MM.1S (cell line): ENCODE data around the gene ACTR2.

ENCODE experiments used
- DNase-seq: peaks from one replicate; pipeline ENCODE4 v3.0.0-alpha.2; 2015
- H2AFZ ChIP-seq: fragments of 300-600 bp; sonication (generic); 2 replicates; pipeline ENCODE4 v1.6.0; 2016; ENCODE audit warnings: antibody characterized with exemption, low read length
- H3F3A ChIP-seq: fragments of 300-600 bp; sonication (generic); 2 replicates; pipeline ENCODE4 v1.6.1; 2016; ENCODE audit warnings: mild to moderate bottlenecking, antibody characterized with exemption, low read length, moderate library complexity, mixed read lengths; ENCODE audit not compliant: insufficient read depth
- H3K27ac ChIP-seq: fragments of 300-600 bp; sonication (generic); 2 replicates; pipeline ENCODE4 v1.5.1; 2016; ENCODE audit warnings: mild to moderate bottlenecking, low read length
- H3K27me3 ChIP-seq: fragments of 300-600 bp; sonication (generic); replicated peaks from 2 replicates; pipeline ENCODE4 v1.6.0; 2016; ENCODE audit warnings: low read length; ENCODE audit not compliant: insufficient read depth
- H3K36me3 ChIP-seq: fragments of 300-600 bp; sonication (generic); replicated peaks from 2 replicates; pipeline ENCODE4 v1.6.1; 2016; ENCODE audit warnings: mild to moderate bottlenecking, low read length, mixed read lengths; ENCODE audit not compliant: insufficient read depth
- H3K4me1 ChIP-seq: fragments of 300-600 bp; sonication (generic); 2 replicates; pipeline ENCODE4 v1.6.1; 2016; ENCODE audit warnings: low read length, mixed read lengths
- H3K4me2 ChIP-seq: fragments of 300-600 bp; sonication (generic); 2 replicates; pipeline ENCODE4 v1.6.0; 2016; ENCODE audit warnings: low read depth, low read length
- H3K4me3 ChIP-seq: fragments of 300-600 bp; sonication (generic); 2 replicates; pipeline ENCODE4 v1.5.1; 2016; ENCODE audit warnings: low read length, mixed read lengths
- H3K79me2 ChIP-seq: fragments of 300-600 bp; sonication (generic); 2 replicates; pipeline ENCODE4 v1.6.1; 2016; ENCODE audit warnings: mixed run types, low read length, mixed read lengths
- H3K9ac ChIP-seq: fragments of 300-600 bp; sonication (generic); 2 replicates; pipeline ENCODE4 v1.6.1; 2016; ENCODE audit warnings: low read length, mixed read lengths
- H3K9me2 ChIP-seq: fragments of 300-600 bp; sonication (generic); replicated peaks from 2 replicates; pipeline ENCODE4 v1.6.1; 2016; ENCODE audit warnings: mild to moderate bottlenecking, low read length, mixed read lengths; ENCODE audit not compliant: insufficient read depth
- H3K9me3 ChIP-seq: fragments of 300-600 bp; sonication (generic); replicated peaks from 2 replicates; pipeline ENCODE4 v1.6.1; 2016; ENCODE audit warnings: mild to moderate bottlenecking, low read length, mixed read lengths; ENCODE audit not compliant: insufficient read depth
- H4K20me1 ChIP-seq: fragments of 300-600 bp; sonication (generic); 2 replicates; pipeline ENCODE4 v1.6.1; 2016; ENCODE audit warnings: mild to moderate bottlenecking, low read length, moderate library complexity, mixed read lengths; ENCODE audit not compliant: insufficient read depth
- CTCF ChIP-seq: fragments of 300-600 bp; sonication (generic); IDR thresholded peaks from 2 replicates; pipeline ENCODE4 v1.5.1; 2016; ENCODE audit warnings: antibody characterized with exemption, low read length, mixed read lengths
- EZH2 ChIP-seq: fragments of 300-600 bp; sonication (generic); optimal IDR thresholded peaks from 2 replicates; pipeline ENCODE3; 2017; ENCODE audit warnings: low read depth, mild to moderate bottlenecking, antibody characterized with exemption, low read length, mixed read lengths
- EZH2phosphoT487 ChIP-seq: fragments of 300-600 bp; sonication (generic); IDR thresholded peaks from 2 replicates; pipeline ENCODE4 v1.6.1; 2018; ENCODE audit warnings: antibody characterized with exemption, low read length

ACTR2 gene

DNA sequence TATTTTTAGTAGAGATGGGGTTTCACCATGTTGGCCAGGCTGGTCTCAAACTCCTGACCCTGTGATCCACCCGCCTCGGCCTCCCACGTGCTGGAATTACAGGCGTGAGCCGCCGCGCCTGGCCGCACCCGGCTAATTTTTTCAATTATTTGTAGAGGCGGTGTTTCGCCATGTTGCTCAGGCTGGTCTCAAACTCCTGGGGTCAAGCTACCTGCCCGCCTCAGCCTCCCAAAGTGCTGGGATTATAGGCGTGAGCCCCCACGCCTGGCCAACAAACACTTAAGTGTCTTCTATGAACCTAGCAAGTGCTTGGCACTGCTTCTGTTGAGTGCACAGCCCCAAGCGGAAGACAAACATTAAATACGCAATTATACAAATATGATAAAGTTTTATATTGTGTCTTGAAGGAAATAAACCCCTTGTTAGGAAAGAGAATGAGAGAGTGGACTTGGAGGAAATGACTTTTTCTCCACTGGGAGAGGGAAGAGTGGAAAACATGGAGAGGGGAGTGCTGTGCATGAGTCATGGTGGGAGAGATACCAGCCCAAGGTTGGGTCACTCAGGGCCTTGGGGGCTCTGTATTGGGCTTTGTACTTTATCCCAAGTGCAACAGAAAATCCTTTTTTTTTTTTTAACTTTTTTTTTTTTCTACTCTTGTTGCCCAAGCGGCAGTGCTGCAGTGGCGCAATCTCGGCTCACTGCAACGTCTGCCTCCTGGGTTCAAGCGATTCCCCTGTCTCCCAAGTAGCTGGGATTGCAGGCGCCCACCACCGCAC, 41.4 kb upstream of the ACTR2 start:
- no peaks in the 10 kb centered on the region for H3K9me2 ChIP-seq
- H3K4me2 ChIP-seq: no peak overlapping the region
- H3K4me3 ChIP-seq: no peak overlapping the region
- H3K79me2 ChIP-seq: no peaks in the 10 kb centered on the region
- H3F3A ChIP-seq: no peaks in the 10 kb centered on the region
- H3K9ac ChIP-seq: no peak overlapping the region
- no peak for DNase-seq
- no peak overlapping the region for H2AFZ ChIP-seq
- H3K4me1 ChIP-seq: no peaks in the 10 kb centered on the region; the same call in 1 of the 2 replicates
- H3K9me3 ChIP-seq: no peaks in the 10 kb centered on the region
- H3K27me3 ChIP-seq: no peaks in the 10 kb centered on the region
- H3K36me3 ChIP-seq: no peaks in the 10 kb centered on the region
- TF ChIP-seq EZH2phosphoT487 (no peak), CTCF (no peak), EZH2 (no peak)
- no peaks in the 10 kb centered on the region for H4K20me1 ChIP-seq
- no peak overlapping the region for H3K27ac ChIP-seq

- Histone ChIP-seq H3K4me3 (no peak overlapping the region), H3K36me3 (no peaks in the 10 kb centered on the region), H3K4me2 (0 out of 2 replicates have a peak overlapping the region, but pooled peaks have one; percentile 25), H3K4me1 (no peaks in the 10 kb centered on the region; the same call in 1 of the 2 replicates), H4K20me1 (no peaks in the 10 kb centered on the region), H3K27me3 (no peaks in the 10 kb centered on the region), H3K9me3 (no peaks in the 10 kb centered on the region), H2AFZ (peak overlapping the region; percentile 62), H3K9me2 (no peaks in the 10 kb centered on the region), H3F3A (no peaks in the 10 kb centered on the region), H3K9ac (no peak overlapping the region), H3K79me2 (no peaks in the 10 kb centered on the region), H3K27ac (no peak overlapping the region)
- peak; percentile 75 for DNase-seq
- TF ChIP-seq EZH2phosphoT487 (no peak), EZH2 (no peak), CTCF (peak; percentile 81)
Measured at GRCh38 chr2:65186872-65187851, 40.5 kb upstream of the ACTR2 start.

DNA sequence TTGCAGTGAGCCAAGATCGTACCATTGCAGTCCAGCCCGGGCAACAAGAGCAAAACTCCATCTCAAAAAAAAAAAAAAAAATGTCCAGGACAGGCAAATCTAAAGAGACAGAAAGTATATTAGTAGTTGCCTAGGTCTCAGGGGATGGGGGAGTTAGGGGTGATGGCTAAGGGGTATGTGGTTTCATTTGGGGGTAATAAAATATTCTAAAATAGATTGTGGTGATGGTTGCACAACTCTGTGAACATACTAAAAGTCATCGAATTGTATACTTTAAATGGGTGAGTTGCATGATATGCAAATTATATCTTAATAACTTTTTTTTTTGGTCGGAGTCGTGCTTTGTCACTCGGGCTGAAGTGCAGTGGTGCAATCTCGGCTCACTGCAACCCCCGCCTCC, 34.2 kb upstream of the ACTR2 start:
- Histone ChIP-seq H3K4me2 (no peak overlapping the region), H3K36me3 (no peaks in the 10 kb centered on the region), H3K27ac (no peak overlapping the region), H3F3A (no peaks in the 10 kb centered on the region), H4K20me1 (no peaks in the 10 kb centered on the region), H3K9ac (no peak overlapping the region), H3K27me3 (no peaks in the 10 kb centered on the region), H3K9me3 (no peaks in the 10 kb centered on the region), H2AFZ (no peak overlapping the region), H3K4me3 (no peak overlapping the region), H3K79me2 (no peaks in the 10 kb centered on the region), H3K4me1 (no peaks in the 10 kb centered on the region), H3K9me2 (no peaks in the 10 kb centered on the region)
- TF ChIP-seq CTCF (no peak), EZH2phosphoT487 (no peak), EZH2 (no peak)
- no peak for DNase-seq
